Measurements from ENCODE around the gene MAT1A. TPM values are rescaled to one million over a fixed set of nuclear protein-coding genes. Genes with fewer than 3 reads are reported as not detected.

MAT1A gene
- total and polyA plus RNA-seq, 2 donors from 2014 or later: 1.1 to 2.9 TPM

- Histone ChIP-seq H3K9ac (ENCODE audit: low read length in 3 of 3) (no peak overlapping the region), H3K4me1 (ENCODE audit: control insufficient read depth in 2 of 3, insufficient read depth in 2 of 3, low read depth in 1 of 3, low read length in 3 of 3) (peaks cover 0 to 6% (median 4%) of the 10 kb centered on the region in 3 donors), H3K27ac (ENCODE audit: low read depth in 2 of 2, low read length in 2 of 2) (no peak overlapping the region), H3K9me3 (ENCODE audit: control insufficient read depth in 2 of 3, insufficient read depth in 1 of 3, low read length in 3 of 3) (no peaks in the 10 kb centered on the region), H3K4me3 (ENCODE audit: low read length in 3 of 3) (no peak overlapping the region), H3K27me3 (ENCODE audit: control insufficient read depth, insufficient read depth, low read length) (no peaks in the 10 kb centered on the region), H3K36me3 (ENCODE audit: control insufficient read depth in 2 of 3, insufficient read depth in 3 of 3, low read length in 3 of 3) (no peaks in the 10 kb centered on the region)
- no peak for TF ChIP-seq CTCF (IDR thresholded peaks at IDR 0.05; ENCODE audit: borderline replicate concordance, extremely low read depth, insufficient read depth)
- intact Hi-C loops (cut with DNase I): no loop called here
- DNase-seq (peak in 1 of 5 donors; percentile 0), FAIRE-seq (no peak)
Observed at GRCh38 chr10:80277016-80277415, 12.4 kb downstream of the MAT1A start.

GRCh38 chr10:80276335-80276734 lies 13.1 kb downstream of the MAT1A start:
- intact Hi-C loops (cut with DNase I): no loop called here
- H3K27me3 ChIP-seq (ENCODE audit: control insufficient read depth, insufficient read depth, low read length): no peaks in the 10 kb centered on the region
- FAIRE-seq: no peak
- H3K36me3 ChIP-seq (ENCODE audit: control insufficient read depth in 2 of 3, insufficient read depth in 3 of 3, low read length in 3 of 3): no peaks in the 10 kb centered on the region
- peaks cover 0 to 4% (median under 1%) of the 10 kb centered on the region in 3 donors for H3K4me1 ChIP-seq (ENCODE audit: control insufficient read depth in 2 of 3, insufficient read depth in 2 of 3, low read depth in 1 of 3, low read length in 3 of 3)
- no peak overlapping the region for H3K4me3 ChIP-seq (ENCODE audit: low read length in 3 of 3)
- no peak for TF ChIP-seq CTCF (IDR thresholded peaks at IDR 0.05; ENCODE audit: borderline replicate concordance, extremely low read depth, insufficient read depth)
- no peak for DNase-seq
- no peak overlapping the region for H3K9ac ChIP-seq (ENCODE audit: low read length in 3 of 3)
- H3K9me3 ChIP-seq (ENCODE audit: control insufficient read depth in 2 of 3, insufficient read depth in 1 of 3, low read length in 3 of 3): no peaks in the 10 kb centered on the region
- H3K27ac ChIP-seq (ENCODE audit: low read depth in 2 of 2, low read length in 2 of 2): no peak overlapping the region

GRCh38 chr10:80275756-80276155 lies 13.7 kb downstream of the MAT1A start:
- intact Hi-C loops (cut with DNase I): no loop called here
- H3K4me1 ChIP-seq (ENCODE audit: control insufficient read depth in 2 of 3, insufficient read depth in 2 of 3, low read depth in 1 of 3, low read length in 3 of 3): peaks cover 0 to 4% (median 0%) of the 10 kb centered on the region in 3 donors
- no peak for FAIRE-seq

More at GRCh38 chr10:80275756-80276155, 13.7 kb downstream of the MAT1A start:
- TF ChIP-seq CTCF (IDR thresholded peaks at IDR 0.05; ENCODE audit: borderline replicate concordance, extremely low read depth, insufficient read depth): no peak
- Histone ChIP-seq H3K4me3 (ENCODE audit: low read length in 3 of 3) (no peak overlapping the region), H3K9me3 (ENCODE audit: control insufficient read depth in 2 of 3, insufficient read depth in 1 of 3, low read length in 3 of 3) (no peaks in the 10 kb centered on the region), H3K9ac (ENCODE audit: low read length in 3 of 3) (no peak overlapping the region), H3K27me3 (ENCODE audit: control insufficient read depth, insufficient read depth, low read length) (no peaks in the 10 kb centered on the region), H3K36me3 (ENCODE audit: control insufficient read depth in 2 of 3, insufficient read depth in 3 of 3, low read length in 3 of 3) (no peaks in the 10 kb centered on the region), H3K27ac (ENCODE audit: low read depth in 2 of 2, low read length in 2 of 2) (no peak overlapping the region)
- no peak for DNase-seq

Measured in kidney (tissue), 14 donors.